NCI-H526 treated with DMSO at 0.1 percent for 48 hours (cell line): Measurements from ENCODE around the gene PPP1R1B.

Source experiments
- DNase-seq: peaks from one replicate; lab custom pipeline; 2025; lab: John Stamatoyannopoulos, UW

PPP1R1B gene

GRCh38 chr17:39684369-39685192, 57.8 kb downstream of the PPP1R1B start:
- no peak for DNase-seq
